Thoracic aorta (tissue), 2 donors: ENCODE results near the gene CARNS1. TPM values are rescaled to one million over a fixed set of nuclear protein-coding genes. Genes with fewer than 3 reads are reported as not detected.

Experiments used
- ATAC-seq: fragments of 150-250 bp; one replicate; pipeline ENCODE4 v1.8.0; 2017; ENCODE audit warnings: low read depth; ENCODE audit not compliant: insufficient number of reproducible peaks, low FRiP score
- DNase-seq: peaks from one replicate; pipeline ENCODE4 v3.0.0-alpha.2; 2020; ENCODE audit warnings: low spot score
- H3K27ac ChIP-seq, 2 donors: fragments of 200-600 bp; sonication (generic); 1 replicate in 1 of 2; 2 replicates in 1 of 2; pipeline ENCODE4 v1.5.1; 2016; ENCODE audit warnings: mild to moderate bottlenecking in 2 of 2, moderate library complexity in 2 of 2
- H3K27me3 ChIP-seq: fragments of 200-600 bp; sonication (generic); replicated peaks from 2 replicates; pipeline ENCODE4 v1.6.0; 2016; ENCODE audit warnings: mild to moderate bottlenecking; ENCODE audit not compliant: insufficient read depth
- H3K36me3 ChIP-seq: fragments of 200-600 bp; sonication (generic); one replicate; pipeline ENCODE4 v1.5.1; 2016
- H3K4me1 ChIP-seq, 2 donors: fragments of 200-600 bp; sonication (generic); 1 replicate in 1 of 2; 2 replicates in 1 of 2; pipeline versions ENCODE4 v1.5.1 to v1.6.0; 2016; ENCODE audit warnings: low read depth in 2 of 2, mild to moderate bottlenecking in 1 of 2; ENCODE audit not compliant: control insufficient read depth in 1 of 2
- H3K4me3 ChIP-seq: fragments of 200-600 bp; sonication (generic); 2 replicates; pipeline ENCODE4 v1.5.1; 2016; ENCODE audit warnings: mild to moderate bottlenecking
- H3K9me3 ChIP-seq: fragments of 200-600 bp; sonication (generic); 2 replicates; pipeline ENCODE4 v1.5.1; 2016
- CTCF ChIP-seq: fragments of 200-600 bp; sonication (generic); IDR thresholded peaks from one replicate; pipeline ENCODE4 v1.5.1; 2019; ENCODE audit warnings: antibody characterized with exemption
- total RNA-seq, 2 donors: library from RNA; depleted of rRNA; stranded (reverse); fragments of >200 nt; gene quantifications; one replicate each; pipeline versions ENCODE4 v1.1.0 to v1.2.3, GENCODE V29; 2016

Gene CARNS1
- total RNA-seq, 2 donors from 2014 or later, result 7.9 to 10.8 TPM

GRCh38 chr11:67453816-67454732 lies 38.6 kb downstream of the CARNS1 start:
- no peaks in the 10 kb centered on the region for H3K27me3 ChIP-seq
- H3K36me3 ChIP-seq, result no peaks in the 10 kb centered on the region
- ATAC-seq (no peak), DNase-seq (no peak)
- no peaks in the 10 kb centered on the region for H3K4me1 ChIP-seq
- TF ChIP-seq CTCF, result no peak
- H3K27ac ChIP-seq, result no peak overlapping the region
- H3K9me3 ChIP-seq, result no peaks in the 10 kb centered on the region
- H3K4me3 ChIP-seq, result no peak overlapping the region

GRCh38 chr11:67455054-67455453 lies 39.6 kb downstream of the CARNS1 start, which contains the start of gene CABP4:
CABP4 (plus strand) TSS chr11:67455354; CDS start chr11:67455424, 70 bp downstream.
- H3K9me3 ChIP-seq, result no peaks in the 10 kb centered on the region
- TF ChIP-seq CTCF, result no peak
- no peaks in the 10 kb centered on the region for H3K27me3 ChIP-seq
- H3K4me1 ChIP-seq, result no peaks in the 10 kb centered on the region
- no peak for ATAC-seq
- H3K4me3 ChIP-seq, result no peak within 1 kb of the TSS
- DNase-seq, result no peak
- no peak within 1 kb of the TSS for H3K27ac ChIP-seq
- H3K36me3 ChIP-seq, result no peaks in the 10 kb centered on the region

- Histone ChIP-seq H3K36me3 (no peaks in the 10 kb centered on the region), H3K9me3 (no peaks in the 10 kb centered on the region), H3K27ac (no peak overlapping the region), H3K4me1 (no peaks in the 10 kb centered on the region), H3K4me3 (no peak overlapping the region), H3K27me3 (no peaks in the 10 kb centered on the region)
- TF ChIP-seq CTCF, result no peak
- DNase-seq, result no peak
- ATAC-seq, result no peak
Observed at GRCh38 chr11:67456068-67456705, 40.7 kb downstream of the CARNS1 start.

GRCh38 chr11:67457453-67457852 lies 42.0 kb downstream of the CARNS1 start:
- Histone ChIP-seq H3K27ac (no peak overlapping the region), H3K9me3 (no peaks in the 10 kb centered on the region), H3K36me3 (no peaks in the 10 kb centered on the region), H3K4me1 (no peaks in the 10 kb centered on the region), H3K4me3 (no peak overlapping the region), H3K27me3 (no peaks in the 10 kb centered on the region)
- TF ChIP-seq CTCF, result no peak
- no peak for ATAC-seq
- no peak for DNase-seq

GRCh38 chr11:67458266-67458665 lies 42.8 kb downstream of the CARNS1 start:
- Histone ChIP-seq H3K9me3 (no peaks in the 10 kb centered on the region), H3K27ac (no peak overlapping the region), H3K4me1 (no peaks in the 10 kb centered on the region), H3K4me3 (no peak overlapping the region), H3K27me3 (no peaks in the 10 kb centered on the region), H3K36me3 (no peaks in the 10 kb centered on the region)
- TF ChIP-seq CTCF, result no peak
- DNase-seq (no peak), ATAC-seq (no peak)
